Left lung (tissue), 10 donors: ENCODE results near the gene TMC5. TPM values are rescaled to one million over a fixed set of nuclear protein-coding genes. Genes with fewer than 3 reads are reported as not detected.

ENCODE experiments used
- ATAC-seq: fragments of 200-7000 bp; cut with Tn5 transposase; one replicate; pipeline ENCODE4 v1.9.1; 2020; ENCODE audit warnings: moderate library complexity
- DNase-seq, 4 donors: peaks; one replicate each; pipeline ENCODE4 v3.0.0-alpha.2; 2013 to 2020
- H3K27ac ChIP-seq, 2 donors: fragments of 200-600 bp; sonication (generic) in 1 of 2; one replicate each; pipeline versions ENCODE4 v1.5.0 to v1.8.0; 2020 to 2021
- H3K27me3 ChIP-seq, 2 donors: fragments of 200-600 bp; sonication (generic) in 1 of 2; one replicate each; pipeline versions ENCODE4 v1.5.0 to v1.8.0; 2020 to 2021
- H3K36me3 ChIP-seq, 2 donors: fragments of 200-600 bp; sonication (generic) in 1 of 2; one replicate each; pipeline versions ENCODE4 v1.5.0 to v1.8.0; 2020 to 2021
- H3K4me1 ChIP-seq, 2 donors: fragments of 200-600 bp; one replicate each; pipeline ENCODE4 v1.8.0; 2021
- H3K4me3 ChIP-seq, 2 donors: fragments of 200-600 bp; sonication (generic) in 1 of 2; one replicate each; pipeline versions ENCODE4 v1.5.0 to v1.8.0; 2020 to 2021; ENCODE audit warnings: mild to moderate bottlenecking in 1 of 2
- H3K9me3 ChIP-seq, 2 donors: fragments of 200-600 bp; sonication (generic) in 1 of 2; one replicate each; pipeline versions ENCODE4 v1.5.0 to v1.8.0; 2020 to 2021
- CTCF ChIP-seq, 2 donors: fragments of 200-600 bp; sonication (generic) in 1 of 2; IDR thresholded peaks; one replicate each; pipeline versions ENCODE4 v1.5.0 to v1.8.0; 2021; ENCODE audit warnings: antibody characterized with exemption in 2 of 2
- intact Hi-C, 2 donors: fragments of 100-400 bp; cut with DNase I; formaldehyde crosslinking; loops; one replicate each; pipeline versions ENCODE4 v1.11.2 to v1.14.2; 2022
- polyA plus RNA-seq, 6 donors: library from polyadenylated mRNA; unstranded; fragments of 120-200 nt; gene quantifications; one replicate each; pipeline ENCODE4 v1.2.1, GENCODE V29; 2013; ENCODE audit not compliant: insufficient read length in 6 of 6
- total RNA-seq, 2 donors: library from RNA; stranded (reverse); fragmentation: NEBNext Ultra II Directional; extraction: Animal tissue kit (Norgen Biotek cat#: 25700); gene quantifications; one replicate each; pipeline ENCODE4 v1.2.1, GENCODE V29; 2021
- donor health status: DM: no; HTN: yes; CAD: no.
- donor health status: DM: no; HTN: no; CAD: no.

The TMC5 gene
- total and polyA plus RNA-seq, 8 donors: 4.1 to 105 (median 8.4) TPM

- H3K9me3 ChIP-seq: no peaks in the 10 kb centered on the region
- intact Hi-C loops: no loop called here
- DNase-seq (no peak), ATAC-seq (peak; percentile 10)
- peaks cover 0 to 1% of the 10 kb centered on the region in 2 donors for H3K4me1 ChIP-seq
- H3K4me3 ChIP-seq: no peak overlapping the region
- no peak overlapping the region for H3K27ac ChIP-seq
- H3K27me3 ChIP-seq: peaks cover 0 to 22% of the 10 kb centered on the region in 2 donors
- H3K36me3 ChIP-seq: no peaks in the 10 kb centered on the region
- no peak for TF ChIP-seq CTCF (IDR thresholded peaks at IDR 0.05)
These were observed 1.8 kb upstream of the TMC5 start for GRCh38 chr16:19415918-19416317.

- Histone ChIP-seq H3K36me3 (no peaks in the 10 kb centered on the region), H3K4me1 (no peaks in the 10 kb centered on the region), H3K27ac (peak overlapping the region in 1 of 2 donors; percentile 36), H3K27me3 (no peaks in the 10 kb centered on the region), H3K4me3 (peak overlapping the region in 1 of 2 donors; percentile 22), H3K9me3 (no peaks in the 10 kb centered on the region)
- DNase-seq (no peak), ATAC-seq (no peak)
- no peak for TF ChIP-seq CTCF (IDR thresholded peaks at IDR 0.05)
- intact Hi-C loops: no loop called here
These were observed 517 bp downstream of the TMC5 start for GRCh38 chr16:19418200-19418599.

GRCh38 chr16:19419698-19420075 lies 2.0 kb downstream of the TMC5 start:
- no peak overlapping the region for H3K27ac ChIP-seq
- TF ChIP-seq CTCF (IDR thresholded peaks at IDR 0.05): no peak
- H3K4me3 ChIP-seq: no peak overlapping the region
- H3K9me3 ChIP-seq: no peaks in the 10 kb centered on the region
- ATAC-seq: no peak
- H3K36me3 ChIP-seq: no peaks in the 10 kb centered on the region
- intact Hi-C loops: no loop called here
- no peaks in the 10 kb centered on the region for H3K4me1 ChIP-seq
- DNase-seq: no peak
- no peaks in the 10 kb centered on the region for H3K27me3 ChIP-seq

- H3K27ac ChIP-seq: no peak overlapping the region
- no peak for TF ChIP-seq CTCF (IDR thresholded peaks at IDR 0.05)
- intact Hi-C loops: no loop called here
These were observed 6.8 kb downstream of the TMC5 start for GRCh38 chr16:19424478-19424877.

GRCh38 chr16:19430345-19430744 lies 12.7 kb downstream of the TMC5 start:
- intact Hi-C loops: no loop called here
- Histone ChIP-seq H3K27ac (peak overlapping the region; percentile 49 to 61), H3K4me3 (no peak overlapping the region), H3K27me3 (no peaks in the 10 kb centered on the region), H3K36me3 (peaks cover 0 to 8% of the 10 kb centered on the region in 2 donors), H3K9me3 (no peaks in the 10 kb centered on the region), H3K4me1 (peaks cover 0 to 15% of the 10 kb centered on the region in 2 donors)
- no peak for DNase-seq
- ATAC-seq: peak; percentile 46
- no peak for TF ChIP-seq CTCF (IDR thresholded peaks at IDR 0.05)

More at GRCh38 chr16:19424478-19424877, 6.8 kb downstream of the TMC5 start:
- H3K27me3 ChIP-seq: no peaks in the 10 kb centered on the region
- no peak for ATAC-seq
- peaks cover 0 to 7% of the 10 kb centered on the region in 2 donors for H3K4me1 ChIP-seq
- no peaks in the 10 kb centered on the region for H3K9me3 ChIP-seq
- no peaks in the 10 kb centered on the region for H3K36me3 ChIP-seq
- no peak overlapping the region for H3K4me3 ChIP-seq
- no peak for DNase-seq
